HepG2 (cell line): ENCODE data around the gene PLXND1. TPM values are rescaled to one million over a fixed set of nuclear protein-coding genes. Genes with fewer than 3 reads are reported as not detected.

Source experiments
- CBFB ChIP-seq: sonication (generic); formaldehyde crosslinking; IDR thresholded peaks from 2 replicates; pipeline ENCODE4 v1.4.0; 2020; ENCODE audit warnings: missing genetic modification reagents
- DNMT1 ChIP-seq: sonication (generic); formaldehyde crosslinking; IDR thresholded peaks from 2 replicates; pipeline ENCODE4 v1.5.1; 2020; ENCODE audit warnings: mild to moderate bottlenecking, missing genetic modification reagents
- FOXO4 ChIP-seq: sonication (generic); formaldehyde crosslinking; conservative IDR thresholded peaks from 2 replicates; pipeline ENCODE4 v1.8.1; 2023; ENCODE audit warnings: missing genetic modification reagents
- GTF3A ChIP-seq: sonication (generic); formaldehyde crosslinking; conservative IDR thresholded peaks from 2 replicates; pipeline ENCODE4 v1.4.0; 2020; ENCODE audit warnings: mild to moderate bottlenecking, missing genetic modification reagents
- HES4 ChIP-seq: sonication (generic); formaldehyde crosslinking; IDR thresholded peaks from 2 replicates; pipeline ENCODE4 v1.9.0; 2021; ENCODE audit warnings: mild to moderate bottlenecking, missing genetic modification reagents, borderline replicate concordance
- IKZF4 ChIP-seq: sonication (generic); formaldehyde crosslinking; IDR thresholded peaks from 2 replicates; pipeline ENCODE4 v1.5.1; 2020; ENCODE audit warnings: borderline replicate concordance, mild to moderate bottlenecking, low read depth, missing genetic modification reagents; ENCODE audit errors: not compliant biosample characterization
- NCOR1 ChIP-seq: fragments of 200-600 bp; sonication (generic); IDR thresholded peaks from 2 replicates; pipeline ENCODE4 v1.7.0; 2017; ENCODE audit warnings: antibody characterized with exemption, low read length, borderline replicate concordance
- PHF8 ChIP-seq: sonication (generic); formaldehyde crosslinking; IDR thresholded peaks from 2 replicates; pipeline ENCODE4 v1.5.0; 2020; ENCODE audit warnings: missing genetic modification reagents
- RARA ChIP-seq: IDR thresholded peaks from 2 replicates; pipeline ENCODE4 v1.6.1; 2016; ENCODE audit warnings: missing genetic modification reagents, missing compliant biosample characterization
- RFX1 ChIP-seq: fragments of 450-650 bp; IDR thresholded peaks from 2 replicates; pipeline ENCODE4 v1.6.1; 2017
- SRSF4 ChIP-seq: fragments of 200-400 bp; formaldehyde crosslinking; IDR thresholded peaks from one replicate; pipeline ENCODE4 v1.6.1; 2018; ENCODE audit warnings: mild to moderate bottlenecking, low read depth, low read length, moderate library complexity; ENCODE audit not compliant: poor library complexity, severe bottlenecking
- TCF7L2 ChIP-seq: IDR thresholded peaks from 2 replicates; pipeline ENCODE4 v1.6.1; 2011; ENCODE audit warnings: mild to moderate bottlenecking, low read depth, low read length, moderate library complexity
- XBP1 ChIP-seq: sonication (generic); formaldehyde crosslinking; IDR thresholded peaks from 2 replicates; pipeline ENCODE4 v1.5.0; 2020; ENCODE audit warnings: missing genetic modification reagents
- ZBTB3 ChIP-seq: sonication (generic); formaldehyde crosslinking; IDR thresholded peaks from 2 replicates; pipeline ENCODE4 v1.4.0; 2020; ENCODE audit warnings: low read depth, mild to moderate bottlenecking, moderate library complexity, missing genetic modification reagents, borderline replicate concordance
- ZFP62 ChIP-seq: sonication (generic); formaldehyde crosslinking; IDR thresholded peaks from 2 replicates; pipeline ENCODE4 v1.4.0; 2020; ENCODE audit warnings: missing genetic modification reagents
- ZKSCAN1 ChIP-seq: fragments of 150-350 bp; IDR thresholded peaks from 2 replicates; pipeline ENCODE4 v1.6.1; 2014; ENCODE audit warnings: low read length
- ZNF136 ChIP-seq: sonication (generic); formaldehyde crosslinking; IDR thresholded peaks from 2 replicates; pipeline ENCODE4 v1.8.1; 2022; ENCODE audit warnings: low read depth, mild to moderate bottlenecking, moderate library complexity, missing genetic modification reagents
- ZNF441 ChIP-seq: sonication (generic); formaldehyde crosslinking; IDR thresholded peaks from 2 replicates; pipeline ENCODE4 v1.7.0; 2021; ENCODE audit warnings: missing genetic modification reagents, borderline replicate concordance
- ZNF496 ChIP-seq: sonication (generic); formaldehyde crosslinking; IDR thresholded peaks from 2 replicates; pipeline ENCODE4 v1.8.1; 2023; ENCODE audit warnings: mild to moderate bottlenecking, moderate library complexity, missing genetic modification reagents; ENCODE audit not compliant: insufficient replicate concordance
- ZNF557 ChIP-seq: sonication (generic); formaldehyde crosslinking; IDR thresholded peaks from 2 replicates; pipeline ENCODE4 v1.4.0; 2020; ENCODE audit warnings: missing genetic modification reagents
- ZNF652 ChIP-seq: IDR thresholded peaks from 2 replicates; pipeline ENCODE4 v1.6.1; 2016; ENCODE audit warnings: low read depth, borderline replicate concordance
- ZNF788 ChIP-seq: sonication (generic); formaldehyde crosslinking; IDR thresholded peaks from 2 replicates; pipeline ENCODE4 v1.5.0; 2020; ENCODE audit warnings: mild to moderate bottlenecking, missing genetic modification reagents, borderline replicate concordance
- polyA plus RNA-seq, 8 experiments: library from polyadenylated mRNA; depleted of rRNA in 3 of 8; stranded (reverse) in 7 of 8; unstranded in 1 of 8; fragments of >200 nt; fragmentation: Illumina TruSeq in 4 of 8; extraction: Trizol in 4 of 8; gene quantifications; 2 replicates each; pipeline versions ENCODE4 v1.2.1 to v1.2.3, GENCODE V29; 2011 to 2016; ENCODE audit warnings: low read depth in 4 of 8, missing spikeins in 1 of 8, mixed read lengths in 1 of 8; ENCODE audit not compliant: insufficient read depth in 1 of 8
- total RNA-seq, 5 experiments: library from RNA; depleted of rRNA; stranded (reverse); fragments of >200 nt; fragmentation: Illumina TruSeq; extraction: Trizol; gene quantifications; 2 replicates each; pipeline ENCODE4 v1.2.3, GENCODE V29; 2016; ENCODE audit warnings: low read depth in 1 of 5
- TF ChIP-seq, protein P1 (sequence below): sonication (generic); formaldehyde crosslinking; IDR thresholded peaks from 2 replicates; pipeline ENCODE4 v1.5.0; 2020; ENCODE audit warnings: mild to moderate bottlenecking, missing genetic modification reagents, moderate library complexity
- TF ChIP-seq, protein P2 (sequence below): sonication (generic); formaldehyde crosslinking; IDR thresholded peaks from 2 replicates; pipeline ENCODE4 v1.4.0; 2020; ENCODE audit warnings: missing genetic modification reagents
- TF ChIP-seq, protein P3 (sequence below): sonication (generic); formaldehyde crosslinking; IDR thresholded peaks from 2 replicates; pipeline ENCODE4 v1.4.0; 2020; ENCODE audit warnings: missing genetic modification reagents

The PLXND1 gene
- total and polyA plus RNA-seq, 2 of the 13 experiments (the other 11 are each of a cell fraction or from before 2014, with no cell fraction given): 15.9 to 42.0 TPM

GRCh38 chr3:129627350-129628168 is 21.1 kb upstream of the PLXND1 start (continued):
- TF ChIP-seq RFX1 (no peak), ZNF557 (no peak), FOXO4 (CRISPR knock-in tag) (0 out of 2 replicates have a peak, but pooled peaks have one; percentile 40), ZKSCAN1 (no peak), ZNF441 (CRISPR knock-in tag) (no peak; the same call in 1 of the 2 replicates), SRSF4 (no peak), RARA (CRISPR knock-in tag) (no peak; the same call in 1 of the 2 replicates), GTF3A (CRISPR knock-in tag) (no peak), TCF7L2 (no peak), IKZF4 (no peak), ZNF652 (CRISPR knock-in tag) (no peak), ZBTB3 (CRISPR knock-in tag) (no peak), XBP1 (no peak), PHF8 (CRISPR knock-in tag) (peak; percentile 56; the same call in 1 of the 2 replicates), NCOR1 (no peak), ZNF136 (no peak), HES4 (CRISPR knock-in tag) (peak; percentile 21; the same call in 1 of the 2 replicates), ZFP62 (CRISPR knock-in tag) (no peak), CBFB (CRISPR knock-in tag) (peak; percentile 15; the same call in 1 of the 2 replicates), DNMT1 (CRISPR knock-in tag) (no peak), ZNF788 (CRISPR knock-in tag) (peak; percentile 56; the same call in 1 of the 2 replicates), ZNF496 (CRISPR knock-in tag) (no peak)
- TF ChIP-seq, protein P1, sequence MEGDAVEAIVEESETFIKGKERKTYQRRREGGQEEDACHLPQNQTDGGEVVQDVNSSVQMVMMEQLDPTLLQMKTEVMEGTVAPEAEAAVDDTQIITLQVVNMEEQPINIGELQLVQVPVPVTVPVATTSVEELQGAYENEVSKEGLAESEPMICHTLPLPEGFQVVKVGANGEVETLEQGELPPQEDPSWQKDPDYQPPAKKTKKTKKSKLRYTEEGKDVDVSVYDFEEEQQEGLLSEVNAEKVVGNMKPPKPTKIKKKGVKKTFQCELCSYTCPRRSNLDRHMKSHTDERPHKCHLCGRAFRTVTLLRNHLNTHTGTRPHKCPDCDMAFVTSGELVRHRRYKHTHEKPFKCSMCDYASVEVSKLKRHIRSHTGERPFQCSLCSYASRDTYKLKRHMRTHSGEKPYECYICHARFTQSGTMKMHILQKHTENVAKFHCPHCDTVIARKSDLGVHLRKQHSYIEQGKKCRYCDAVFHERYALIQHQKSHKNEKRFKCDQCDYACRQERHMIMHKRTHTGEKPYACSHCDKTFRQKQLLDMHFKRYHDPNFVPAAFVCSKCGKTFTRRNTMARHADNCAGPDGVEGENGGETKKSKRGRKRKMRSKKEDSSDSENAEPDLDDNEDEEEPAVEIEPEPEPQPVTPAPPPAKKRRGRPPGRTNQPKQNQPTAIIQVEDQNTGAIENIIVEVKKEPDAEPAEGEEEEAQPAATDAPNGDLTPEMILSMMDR (CRISPR knock-in tag): peak; percentile 87
- TF ChIP-seq, protein P2, sequence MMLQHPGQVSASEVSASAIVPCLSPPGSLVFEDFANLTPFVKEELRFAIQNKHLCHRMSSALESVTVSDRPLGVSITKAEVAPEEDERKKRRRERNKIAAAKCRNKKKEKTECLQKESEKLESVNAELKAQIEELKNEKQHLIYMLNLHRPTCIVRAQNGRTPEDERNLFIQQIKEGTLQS (CRISPR knock-in tag): 0 out of 2 replicates have a peak, but pooled peaks have one; percentile 27
- TF ChIP-seq, protein P3, sequence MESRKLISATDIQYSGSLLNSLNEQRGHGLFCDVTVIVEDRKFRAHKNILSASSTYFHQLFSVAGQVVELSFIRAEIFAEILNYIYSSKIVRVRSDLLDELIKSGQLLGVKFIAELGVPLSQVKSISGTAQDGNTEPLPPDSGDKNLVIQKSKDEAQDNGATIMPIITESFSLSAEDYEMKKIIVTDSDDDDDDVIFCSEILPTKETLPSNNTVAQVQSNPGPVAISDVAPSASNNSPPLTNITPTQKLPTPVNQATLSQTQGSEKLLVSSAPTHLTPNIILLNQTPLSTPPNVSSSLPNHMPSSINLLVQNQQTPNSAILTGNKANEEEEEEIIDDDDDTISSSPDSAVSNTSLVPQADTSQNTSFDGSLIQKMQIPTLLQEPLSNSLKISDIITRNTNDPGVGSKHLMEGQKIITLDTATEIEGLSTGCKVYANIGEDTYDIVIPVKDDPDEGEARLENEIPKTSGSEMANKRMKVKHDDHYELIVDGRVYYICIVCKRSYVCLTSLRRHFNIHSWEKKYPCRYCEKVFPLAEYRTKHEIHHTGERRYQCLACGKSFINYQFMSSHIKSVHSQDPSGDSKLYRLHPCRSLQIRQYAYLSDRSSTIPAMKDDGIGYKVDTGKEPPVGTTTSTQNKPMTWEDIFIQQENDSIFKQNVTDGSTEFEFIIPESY (CRISPR knock-in tag): no peak
